ENCODE data around the gene ADGRD2. TPM values are rescaled to one million over a fixed set of nuclear protein-coding genes. Genes with fewer than 3 reads are reported as not detected.

The ADGRD2 gene
- total RNA-seq, 4 donors from 2014 or later, result 0.35 TPM; not detected in 3

GRCh38 chr9:124472770-124473169 lies 22.5 kb downstream of the ADGRD2 start:
- 71 to 81% methylated on average over 6 to 7 of the region's 7 CpGs for WGBS, 2 donors
- H3K27me3 ChIP-seq, result peaks cover 0 to 82% (median 4%) of the 10 kb centered on the region in 4 donors

GRCh38 chr9:124473310-124473709 lies 23.1 kb downstream of the ADGRD2 start:
- 60 to 62% methylated on average over 7 to 10 of the region's 10 CpGs for WGBS, 2 donors
- H3K4me3 ChIP-seq, result no peak overlapping the region
- H3K27me3 ChIP-seq, result peaks cover 2 to 83% (median 5%) of the 10 kb centered on the region in 4 donors
- H3K36me3 ChIP-seq, result no peaks in the 10 kb centered on the region
- no peak for DNase-seq
- intact Hi-C loops (cut with DNase I), result no loop called here
- no peaks in the 10 kb centered on the region for H3K9me3 ChIP-seq
- peaks cover 0 to 11% (median 8%) of the 10 kb centered on the region in 3 donors for H3K4me1 ChIP-seq
- H3K27ac ChIP-seq, result no peak overlapping the region
- no peak for TF ChIP-seq POLR2A (IDR thresholded peaks at IDR 0.05)
- no peak for TF ChIP-seq CTCF (IDR thresholded peaks at IDR 0.05)

More at GRCh38 chr9:124472770-124473169, 22.5 kb downstream of the ADGRD2 start:
- Histone ChIP-seq H3K27ac (no peak overlapping the region), H3K36me3 (no peaks in the 10 kb centered on the region), H3K4me1 (peaks cover 0 to 8% (median 7%) of the 10 kb centered on the region in 3 donors), H3K9me3 (no peaks in the 10 kb centered on the region), H3K4me3 (no peak overlapping the region)
- intact Hi-C loops (cut with DNase I), result no loop called here
- DNase-seq, result no peak
- TF ChIP-seq POLR2A (IDR thresholded peaks at IDR 0.05) (no peak), CTCF (IDR thresholded peaks at IDR 0.05) (no peak)

GRCh38 chr9:124474151-124474550 lies 23.9 kb downstream of the ADGRD2 start:
- TF ChIP-seq POLR2A (IDR thresholded peaks at IDR 0.05), result no peak
- TF ChIP-seq CTCF (IDR thresholded peaks at IDR 0.05), result no peak
- no peaks in the 10 kb centered on the region for H3K36me3 ChIP-seq
- 54 to 71% methylated on average over 4 of the region's 4 CpGs for WGBS, 2 donors
- H3K27ac ChIP-seq, result no peak overlapping the region
- peaks cover 2 to 88% (median 6%) of the 10 kb centered on the region in 4 donors for H3K27me3 ChIP-seq
- H3K4me1 ChIP-seq, result peaks cover 0 to 11% (median 8%) of the 10 kb centered on the region in 3 donors
- no peak overlapping the region for H3K4me3 ChIP-seq
- no peaks in the 10 kb centered on the region for H3K9me3 ChIP-seq
- DNase-seq, result no peak
- intact Hi-C loops (cut with DNase I), result no loop called here

- no peak overlapping the region for H3K4me3 ChIP-seq
- H3K9me3 ChIP-seq, result no peaks in the 10 kb centered on the region
- TF ChIP-seq POLR2A (IDR thresholded peaks at IDR 0.05) (no peak), CTCF (IDR thresholded peaks at IDR 0.05) (no peak)
- no peaks in the 10 kb centered on the region for H3K36me3 ChIP-seq
- H3K4me1 ChIP-seq, result peaks cover 0 to 11% (median 8%) of the 10 kb centered on the region in 3 donors
- peaks cover 2 to 88% (median 6%) of the 10 kb centered on the region in 4 donors for H3K27me3 ChIP-seq
- intact Hi-C loops (cut with DNase I), result no loop called here
- DNase-seq, result no peak
- no peak overlapping the region for H3K27ac ChIP-seq
- 50 to 60% methylated on average over 1 of the region's 21 CpGs for WGBS, 2 donors
These were observed 25.1 kb downstream of the ADGRD2 start for GRCh38 chr9:124475158-124475867.

GRCh38 chr9:124475868-124476690 lies 25.8 kb downstream of the ADGRD2 start:
- DNase-seq, result no peak
- intact Hi-C loops (cut with DNase I), result no loop called here
- peaks cover 2 to 88% (median 6%) of the 10 kb centered on the region in 4 donors for H3K27me3 ChIP-seq
- H3K4me1 ChIP-seq, result peaks cover 0 to 11% (median 8%) of the 10 kb centered on the region in 3 donors
- no peaks in the 10 kb centered on the region for H3K36me3 ChIP-seq
- no peaks in the 10 kb centered on the region for H3K9me3 ChIP-seq
- no peak overlapping the region for H3K27ac ChIP-seq
- TF ChIP-seq POLR2A (IDR thresholded peaks at IDR 0.05), result no peak
- H3K4me3 ChIP-seq, result no peak overlapping the region
- 47 to 49% methylated on average over 4 to 6 of the region's 14 CpGs for WGBS, 2 donors
